Right atrium auricular region (tissue), 2 donors: ENCODE measurements around the gene RNMT. TPM values are rescaled to one million over a fixed set of nuclear protein-coding genes. Genes with fewer than 3 reads are reported as not detected.

Experiments
- DNase-seq: peaks from one replicate; pipeline ENCODE4 v3.0.0-alpha.2; 2019; ENCODE audit warnings: low spot score
- H3K27ac ChIP-seq, 2 donors: fragments of 200-600 bp; sonication (generic); 1 replicate in 1 of 2; 2 replicates in 1 of 2; pipeline ENCODE4 v1.5.1; 2016 to 2019
- H3K27me3 ChIP-seq, 2 donors: fragments of 200-600 bp; sonication (generic); one replicate each; pipeline versions ENCODE4 v1.5.1 to v1.6.0; 2017 to 2019
- H3K36me3 ChIP-seq: fragments of 200-600 bp; sonication (generic); one replicate; pipeline ENCODE4 v1.5.1; 2016
- H3K4me1 ChIP-seq, 2 donors: fragments of 200-600 bp; sonication (generic); one replicate each; pipeline versions ENCODE4 v1.5.1 to v1.6.0; 2017 to 2019
- H3K4me3 ChIP-seq, 2 donors: fragments of 200-600 bp; sonication (generic); 1 replicate in 1 of 2; 2 replicates in 1 of 2; pipeline ENCODE4 v1.5.1; 2017 to 2019; ENCODE audit warnings: mild to moderate bottlenecking in 1 of 2, moderate library complexity in 1 of 2
- H3K9me3 ChIP-seq, 2 donors: fragments of 200-600 bp; sonication (generic); one replicate each; pipeline ENCODE4 v1.5.1; 2019
- CTCF ChIP-seq, 2 donors: fragments of 200-600 bp; sonication (generic); IDR thresholded peaks; one replicate each; pipeline ENCODE4 v1.5.1; 2019; ENCODE audit warnings: antibody characterized with exemption in 2 of 2
- total RNA-seq, 2 donors: library from RNA; depleted of rRNA; stranded (reverse); fragments of >200 nt; gene quantifications; one replicate each; pipeline ENCODE4 v1.1.0, GENCODE V29; 2016

Gene RNMT
- total RNA-seq, 2 donors from 2014 or later = 22.2 to 28.9 TPM

GRCh38 chr18:13710414-13710831 lies 16.1 kb upstream of the RNMT start:
- no peaks in the 10 kb centered on the region for H3K27me3 ChIP-seq
- no peaks in the 10 kb centered on the region for H3K36me3 ChIP-seq
- no peaks in the 10 kb centered on the region for H3K9me3 ChIP-seq
- TF ChIP-seq CTCF (IDR thresholded peaks at IDR 0.05) = no peak
- H3K4me3 ChIP-seq = no peak overlapping the region
- no peak overlapping the region for H3K27ac ChIP-seq
- H3K4me1 ChIP-seq = peaks cover 0 to 7% of the 10 kb centered on the region in 2 donors
- no peak for DNase-seq

GRCh38 chr18:13712400-13713131 lies 13.9 kb upstream of the RNMT start:
- Histone ChIP-seq H3K27ac (peak overlapping the region in 1 of 2 donors; percentile 12), H3K9me3 (no peaks in the 10 kb centered on the region), H3K4me3 (no peak overlapping the region), H3K4me1 (peaks cover 0 to 7% of the 10 kb centered on the region in 2 donors), H3K27me3 (no peaks in the 10 kb centered on the region), H3K36me3 (no peaks in the 10 kb centered on the region)
- TF ChIP-seq CTCF (IDR thresholded peaks at IDR 0.05) = no peak
- DNase-seq = no peak

GRCh38 chr18:13713455-13714055 lies 12.9 kb upstream of the RNMT start:
- H3K27me3 ChIP-seq = no peaks in the 10 kb centered on the region
- no peak for TF ChIP-seq CTCF (IDR thresholded peaks at IDR 0.05)
- no peak overlapping the region for H3K4me3 ChIP-seq
- peaks cover 0 to 7% of the 10 kb centered on the region in 2 donors for H3K4me1 ChIP-seq
- H3K9me3 ChIP-seq = peaks cover 0 to 5% of the 10 kb centered on the region in 2 donors
- no peak overlapping the region for H3K27ac ChIP-seq
- H3K36me3 ChIP-seq = no peaks in the 10 kb centered on the region
- DNase-seq = no peak

- peaks cover 0 to 7% of the 10 kb centered on the region in 2 donors for H3K4me1 ChIP-seq
- no peak overlapping the region for H3K27ac ChIP-seq
- H3K36me3 ChIP-seq = no peaks in the 10 kb centered on the region
- no peak for DNase-seq
- H3K4me3 ChIP-seq = no peak overlapping the region
- peaks cover 0 to 5% of the 10 kb centered on the region in 2 donors for H3K9me3 ChIP-seq
- H3K27me3 ChIP-seq = no peaks in the 10 kb centered on the region
- TF ChIP-seq CTCF (IDR thresholded peaks at IDR 0.05) = no peak
Measured at GRCh38 chr18:13715330-13715729, 11.1 kb upstream of the RNMT start.

GRCh38 chr18:13716916-13717315 lies 9.6 kb upstream of the RNMT start:
- H3K4me3 ChIP-seq = no peak overlapping the region
- no peak overlapping the region for H3K27ac ChIP-seq
- no peak for DNase-seq
- no peaks in the 10 kb centered on the region for H3K27me3 ChIP-seq
- peaks cover 0 to 5% of the 10 kb centered on the region in 2 donors for H3K9me3 ChIP-seq
- no peaks in the 10 kb centered on the region for H3K36me3 ChIP-seq
- no peak for TF ChIP-seq CTCF (IDR thresholded peaks at IDR 0.05)
- H3K4me1 ChIP-seq = peaks cover 0 to 7% of the 10 kb centered on the region in 2 donors
